ENCODE results near the gene KAT2B. TPM values are rescaled to one million over a fixed set of nuclear protein-coding genes. Genes with fewer than 3 reads are reported as not detected.

Gene KAT2B
- polyA plus RNA-seq, 1 donor from 2014 or later, result 14.2 TPM

DNA sequence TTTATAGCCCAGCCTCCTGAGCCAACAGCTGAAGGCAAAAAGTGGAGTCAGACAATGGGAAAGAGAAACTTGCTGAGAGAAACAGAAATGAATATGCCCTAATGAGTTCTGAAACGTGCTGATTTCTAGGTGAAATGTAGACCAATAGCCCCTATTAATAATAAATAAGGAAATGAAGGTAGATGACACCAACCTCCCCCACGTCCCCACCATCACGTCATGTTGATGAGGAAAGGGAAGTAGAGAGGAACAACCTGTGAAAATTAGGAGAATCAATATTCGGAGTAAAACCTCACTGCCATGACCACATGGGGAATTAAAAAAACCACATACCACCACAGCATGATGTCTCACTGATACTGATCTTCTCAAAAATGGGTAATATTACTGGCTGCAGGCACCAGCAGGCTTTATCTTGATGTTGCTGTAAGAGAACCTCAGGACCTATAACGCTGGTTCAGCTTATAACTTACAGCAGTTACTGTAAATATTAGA, 64.0 kb downstream of the KAT2B start:
- H2AFZ ChIP-seq (ENCODE audit: low read depth, low read length), result no peak overlapping the region
- no peak overlapping the region for H3K27ac ChIP-seq (ENCODE audit: low read length)
- no peak overlapping the region for H3K9ac ChIP-seq (ENCODE audit: low read length)

GRCh38 chr3:20105513-20106280, 65.5 kb downstream of the KAT2B start:
- no peaks in the 10 kb centered on the region for H4K20me1 ChIP-seq (ENCODE audit: insufficient read depth)
- H3K9ac ChIP-seq (ENCODE audit: low read length), result no peak overlapping the region
- H3K36me3 ChIP-seq (ENCODE audit: insufficient read depth, low read length), result no peaks in the 10 kb centered on the region
- H3K79me2 ChIP-seq (replicated peaks; ENCODE audit: insufficient read depth, low read length), result no peaks in the 10 kb centered on the region
- no peak overlapping the region for H3K4me3 ChIP-seq (ENCODE audit: low read length)
- H2AFZ ChIP-seq (ENCODE audit: low read depth, low read length), result no peak overlapping the region
- no peak overlapping the region for H3K27ac ChIP-seq (ENCODE audit: low read length)
- H3K9me3 ChIP-seq (ENCODE audit: low read length), result no peaks in the 10 kb centered on the region
- no peaks in the 10 kb centered on the region for H3F3A ChIP-seq (ENCODE audit: insufficient read depth, low read length, poor library complexity, severe bottlenecking)
- no peaks in the 10 kb centered on the region for H3K9me2 ChIP-seq (ENCODE audit: insufficient read depth, low read length)
- TF ChIP-seq TAF1 (IDR thresholded peaks at IDR 0.05; ENCODE audit: low read depth) (no peak), RAD21 (conservative IDR thresholded peaks at IDR 0.05) (no peak), EZH2 (IDR thresholded peaks at IDR 0.05; ENCODE audit: borderline replicate concordance, insufficient read depth, low read length, poor library complexity, severe bottlenecking) (no peak), SMC3 (conservative IDR thresholded peaks at IDR 0.05; ENCODE audit: poor library complexity) (no peak), MXI1 (conservative IDR thresholded peaks at IDR 0.05; ENCODE audit: poor library complexity, severe bottlenecking) (no peak), POLR2AphosphoS5 (IDR thresholded peaks at IDR 0.05) (no peak), EP300 (conservative IDR thresholded peaks at IDR 0.05; ENCODE audit: poor library complexity, severe bottlenecking) (no peak)
- TF ChIP-seq, protein P1, sequence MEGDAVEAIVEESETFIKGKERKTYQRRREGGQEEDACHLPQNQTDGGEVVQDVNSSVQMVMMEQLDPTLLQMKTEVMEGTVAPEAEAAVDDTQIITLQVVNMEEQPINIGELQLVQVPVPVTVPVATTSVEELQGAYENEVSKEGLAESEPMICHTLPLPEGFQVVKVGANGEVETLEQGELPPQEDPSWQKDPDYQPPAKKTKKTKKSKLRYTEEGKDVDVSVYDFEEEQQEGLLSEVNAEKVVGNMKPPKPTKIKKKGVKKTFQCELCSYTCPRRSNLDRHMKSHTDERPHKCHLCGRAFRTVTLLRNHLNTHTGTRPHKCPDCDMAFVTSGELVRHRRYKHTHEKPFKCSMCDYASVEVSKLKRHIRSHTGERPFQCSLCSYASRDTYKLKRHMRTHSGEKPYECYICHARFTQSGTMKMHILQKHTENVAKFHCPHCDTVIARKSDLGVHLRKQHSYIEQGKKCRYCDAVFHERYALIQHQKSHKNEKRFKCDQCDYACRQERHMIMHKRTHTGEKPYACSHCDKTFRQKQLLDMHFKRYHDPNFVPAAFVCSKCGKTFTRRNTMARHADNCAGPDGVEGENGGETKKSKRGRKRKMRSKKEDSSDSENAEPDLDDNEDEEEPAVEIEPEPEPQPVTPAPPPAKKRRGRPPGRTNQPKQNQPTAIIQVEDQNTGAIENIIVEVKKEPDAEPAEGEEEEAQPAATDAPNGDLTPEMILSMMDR (IDR thresholded peaks at IDR 0.05; ENCODE audit: poor library complexity, severe bottlenecking), result no peak
- TF ChIP-seq, protein P2, sequence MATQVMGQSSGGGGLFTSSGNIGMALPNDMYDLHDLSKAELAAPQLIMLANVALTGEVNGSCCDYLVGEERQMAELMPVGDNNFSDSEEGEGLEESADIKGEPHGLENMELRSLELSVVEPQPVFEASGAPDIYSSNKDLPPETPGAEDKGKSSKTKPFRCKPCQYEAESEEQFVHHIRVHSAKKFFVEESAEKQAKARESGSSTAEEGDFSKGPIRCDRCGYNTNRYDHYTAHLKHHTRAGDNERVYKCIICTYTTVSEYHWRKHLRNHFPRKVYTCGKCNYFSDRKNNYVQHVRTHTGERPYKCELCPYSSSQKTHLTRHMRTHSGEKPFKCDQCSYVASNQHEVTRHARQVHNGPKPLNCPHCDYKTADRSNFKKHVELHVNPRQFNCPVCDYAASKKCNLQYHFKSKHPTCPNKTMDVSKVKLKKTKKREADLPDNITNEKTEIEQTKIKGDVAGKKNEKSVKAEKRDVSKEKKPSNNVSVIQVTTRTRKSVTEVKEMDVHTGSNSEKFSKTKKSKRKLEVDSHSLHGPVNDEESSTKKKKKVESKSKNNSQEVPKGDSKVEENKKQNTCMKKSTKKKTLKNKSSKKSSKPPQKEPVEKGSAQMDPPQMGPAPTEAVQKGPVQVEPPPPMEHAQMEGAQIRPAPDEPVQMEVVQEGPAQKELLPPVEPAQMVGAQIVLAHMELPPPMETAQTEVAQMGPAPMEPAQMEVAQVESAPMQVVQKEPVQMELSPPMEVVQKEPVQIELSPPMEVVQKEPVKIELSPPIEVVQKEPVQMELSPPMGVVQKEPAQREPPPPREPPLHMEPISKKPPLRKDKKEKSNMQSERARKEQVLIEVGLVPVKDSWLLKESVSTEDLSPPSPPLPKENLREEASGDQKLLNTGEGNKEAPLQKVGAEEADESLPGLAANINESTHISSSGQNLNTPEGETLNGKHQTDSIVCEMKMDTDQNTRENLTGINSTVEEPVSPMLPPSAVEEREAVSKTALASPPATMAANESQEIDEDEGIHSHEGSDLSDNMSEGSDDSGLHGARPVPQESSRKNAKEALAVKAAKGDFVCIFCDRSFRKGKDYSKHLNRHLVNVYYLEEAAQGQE (IDR thresholded peaks at IDR 0.05; ENCODE audit: borderline replicate concordance), result no peak
- H3K4me2 ChIP-seq (ENCODE audit: low read length), result no peak overlapping the region
- H3K27me3 ChIP-seq (ENCODE audit: insufficient read depth, low read depth, low read length), result no peaks in the 10 kb centered on the region

More for the DNA sequence above, 64.0 kb downstream of the KAT2B start:
- H4K20me1 ChIP-seq (ENCODE audit: insufficient read depth), result no peaks in the 10 kb centered on the region
- H3K4me3 ChIP-seq (ENCODE audit: low read length), result no peak overlapping the region
- H3K4me2 ChIP-seq (ENCODE audit: low read length), result no peak overlapping the region
- TF ChIP-seq, protein P1 (IDR thresholded peaks at IDR 0.05; ENCODE audit: poor library complexity, severe bottlenecking), result no peak
- TF ChIP-seq, protein P2 (IDR thresholded peaks at IDR 0.05; ENCODE audit: borderline replicate concordance), result no peak
- TF ChIP-seq SMC3 (conservative IDR thresholded peaks at IDR 0.05; ENCODE audit: poor library complexity), result no peak
- no peak for TF ChIP-seq TAF1 (IDR thresholded peaks at IDR 0.05; ENCODE audit: low read depth)
- TF ChIP-seq RAD21 (conservative IDR thresholded peaks at IDR 0.05), result no peak
- TF ChIP-seq EZH2 (IDR thresholded peaks at IDR 0.05; ENCODE audit: borderline replicate concordance, insufficient read depth, low read length, poor library complexity, severe bottlenecking), result no peak
- TF ChIP-seq POLR2AphosphoS5 (IDR thresholded peaks at IDR 0.05), result no peak
- TF ChIP-seq MXI1 (conservative IDR thresholded peaks at IDR 0.05; ENCODE audit: poor library complexity, severe bottlenecking), result no peak
- TF ChIP-seq EP300 (conservative IDR thresholded peaks at IDR 0.05; ENCODE audit: poor library complexity, severe bottlenecking), result no peak
- no peaks in the 10 kb centered on the region for H3K27me3 ChIP-seq (ENCODE audit: insufficient read depth, low read depth, low read length)
- no peaks in the 10 kb centered on the region for H3K79me2 ChIP-seq (replicated peaks; ENCODE audit: insufficient read depth, low read length)
- H3K9me2 ChIP-seq (ENCODE audit: insufficient read depth, low read length), result no peaks in the 10 kb centered on the region
- H3F3A ChIP-seq (ENCODE audit: insufficient read depth, low read length, poor library complexity, severe bottlenecking), result no peaks in the 10 kb centered on the region
- H3K36me3 ChIP-seq (ENCODE audit: insufficient read depth, low read length), result no peaks in the 10 kb centered on the region
- H3K9me3 ChIP-seq (ENCODE audit: low read length), result no peaks in the 10 kb centered on the region

All from neural cell (in vitro differentiated cells).